HUES48 (cell line): ENCODE results near the gene ARHGEF35.
"Not testable (repeated sequence)": the region's sequence is repeated elsewhere in the genome, so short reads cannot be mapped to it uniquely, and the experiment has no call there.

Experiments
- H3K27ac ChIP-seq: one replicate; pipeline ENCODE4 v1.7.0; 2013; ENCODE audit warnings: low read depth, low read length, inconsistent platforms
- H3K27me3 ChIP-seq: 2 replicates; pipeline ENCODE4 v1.6.1; 2013; ENCODE audit warnings: mild to moderate bottlenecking, low read length; ENCODE audit not compliant: control insufficient read depth, insufficient read depth
- H3K36me3 ChIP-seq: 2 replicates; pipeline ENCODE4 v1.6.1; 2013; ENCODE audit warnings: low read length; ENCODE audit not compliant: control insufficient read depth, insufficient read depth
- H3K4me1 ChIP-seq: 2 replicates; pipeline ENCODE4 v1.6.1; 2013; ENCODE audit warnings: mild to moderate bottlenecking, low read length; ENCODE audit not compliant: control insufficient read depth, insufficient read depth
- H3K4me3 ChIP-seq: 2 replicates; pipeline ENCODE4 v1.5.1; 2013; ENCODE audit warnings: mild to moderate bottlenecking, low read depth, low read length
- H3K9ac ChIP-seq: 2 replicates; pipeline ENCODE4 v1.6.1; 2013; ENCODE audit warnings: mild to moderate bottlenecking, low read depth, low read length, moderate library complexity
- H3K9me3 ChIP-seq: 2 replicates; pipeline ENCODE4 v1.6.1; 2013; ENCODE audit warnings: low read length; ENCODE audit not compliant: control insufficient read depth, insufficient read depth

ARHGEF35 gene

DNA sequence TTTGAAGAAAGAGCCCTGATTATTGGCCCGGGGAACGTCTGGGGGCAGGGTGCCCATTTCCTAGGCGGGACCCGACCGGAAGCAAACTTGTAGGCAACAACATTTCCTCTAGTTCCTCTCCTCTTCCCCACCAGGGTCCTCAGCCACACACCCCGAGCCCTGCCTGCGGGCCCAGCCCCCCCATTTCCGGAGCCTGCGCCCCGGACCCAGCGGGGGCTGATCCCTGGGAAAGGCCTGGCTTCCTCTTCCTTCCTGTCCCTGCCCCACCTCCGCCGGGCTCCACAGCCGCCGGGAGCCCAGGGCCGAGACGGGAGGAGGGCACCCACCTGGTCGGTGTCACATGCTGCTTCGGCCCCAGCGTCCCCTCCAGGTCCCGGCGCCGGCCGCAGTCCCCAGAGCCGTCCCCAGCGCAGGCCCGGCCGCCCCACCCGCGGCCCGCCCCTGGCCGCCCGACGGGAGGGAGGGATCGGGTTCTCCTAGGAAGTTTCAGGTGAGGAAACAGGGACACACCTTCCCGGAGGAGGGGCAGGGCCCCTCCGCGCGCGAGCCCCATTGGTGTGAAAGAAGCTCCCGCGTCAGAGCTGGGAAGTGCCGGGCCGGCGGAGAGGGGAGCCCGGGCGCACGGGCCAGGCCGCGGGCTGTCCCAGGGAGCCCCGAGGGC lies at the start of gene ARHGEF35:
TSS of gene ARHGEF35 (minus strand) at position 622 of the 661 bp plus-strand sequence. CDS start 7,450 bp downstream, outside the sequence.
- not testable (repeated sequence) for H3K27ac ChIP-seq, H3K27me3 ChIP-seq, H3K4me3 ChIP-seq, H3K36me3 ChIP-seq, H3K9me3 ChIP-seq, H3K4me1 ChIP-seq, H3K9ac ChIP-seq

DNA sequence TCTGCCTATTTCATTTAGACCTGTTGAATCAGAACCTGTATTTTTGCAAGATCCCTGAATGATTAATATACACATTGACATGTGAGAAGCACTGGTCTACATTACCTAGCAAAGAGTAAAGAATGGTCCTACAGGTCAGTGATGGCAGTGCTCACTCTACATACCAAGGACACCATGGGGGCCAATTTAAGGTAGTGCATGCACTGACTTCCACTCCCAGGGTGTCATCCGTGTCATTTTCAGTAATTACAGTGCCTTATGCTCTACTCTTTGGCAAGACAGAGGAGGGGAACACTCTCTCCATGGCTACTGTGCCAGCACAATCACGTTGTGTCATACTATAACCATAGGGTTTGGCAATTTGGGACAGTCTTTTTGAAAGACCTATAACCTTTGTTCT lies 49.7 kb upstream of the ARHGEF35 start:
- not testable (repeated sequence) for H3K4me3 ChIP-seq, H3K27me3 ChIP-seq, H3K27ac ChIP-seq, H3K36me3 ChIP-seq, H3K9me3 ChIP-seq, H3K4me1 ChIP-seq, H3K9ac ChIP-seq

DNA sequence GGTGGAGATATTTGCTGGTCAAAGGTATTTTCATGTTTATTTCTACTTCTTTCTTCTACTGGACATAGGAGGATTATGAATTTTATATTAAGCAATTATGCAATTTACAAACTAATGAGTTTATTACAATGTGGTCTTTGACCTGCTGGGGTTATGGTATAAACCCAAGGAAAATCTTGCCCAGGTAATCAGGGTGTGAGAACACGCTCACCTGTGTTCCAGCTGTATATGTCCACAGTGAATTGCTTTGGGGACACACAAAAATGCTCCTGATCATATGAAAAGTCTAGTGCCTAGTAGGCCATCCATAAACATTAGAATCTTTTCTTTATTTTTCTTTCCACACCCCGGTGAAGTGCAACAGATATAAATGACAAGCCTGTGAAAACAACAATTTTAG lies 43.7 kb upstream of the ARHGEF35 start, which contains the start of gene OR2A42:
TSS of gene OR2A42 (minus strand) at position 241 of the 400 bp plus-strand sequence. CDS start 6,762 bp downstream, outside the sequence.
- not testable (repeated sequence) for H3K4me3 ChIP-seq, H3K27ac ChIP-seq, H3K36me3 ChIP-seq, H3K9me3 ChIP-seq, H3K9ac ChIP-seq, H3K4me1 ChIP-seq, H3K27me3 ChIP-seq

DNA sequence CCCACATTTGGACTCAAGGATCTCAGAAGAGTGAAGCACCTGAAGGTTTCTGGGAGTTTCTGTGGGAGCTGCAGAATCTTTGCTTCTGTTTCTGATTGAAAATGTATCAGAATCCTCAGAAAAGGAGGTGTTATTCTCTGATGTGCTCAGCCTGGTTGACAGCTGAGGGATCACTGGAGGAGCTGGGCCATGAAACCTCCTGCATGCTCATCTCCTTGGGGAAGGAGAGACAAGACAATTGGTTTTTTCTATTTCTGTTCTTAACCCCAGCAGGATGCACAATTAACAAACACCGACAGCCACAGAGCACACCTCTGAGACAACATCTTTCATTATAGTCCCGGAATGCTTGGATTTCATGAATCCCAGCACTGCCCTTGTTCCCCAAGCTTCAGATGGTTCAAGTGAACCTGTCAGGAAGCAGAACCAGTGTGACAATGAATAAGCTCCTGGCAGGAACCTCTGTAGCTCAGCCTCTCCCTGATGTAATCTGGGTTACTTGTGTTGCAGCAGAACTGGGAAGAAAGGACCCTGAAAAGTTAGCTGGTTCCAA lies 43.0 kb upstream of the ARHGEF35 start:
- H3K4me1 ChIP-seq, H3K27me3 ChIP-seq, H3K9me3 ChIP-seq, H3K36me3 ChIP-seq, H3K9ac ChIP-seq, H3K27ac ChIP-seq, H3K4me3 ChIP-seq: not testable (repeated sequence)

DNA sequence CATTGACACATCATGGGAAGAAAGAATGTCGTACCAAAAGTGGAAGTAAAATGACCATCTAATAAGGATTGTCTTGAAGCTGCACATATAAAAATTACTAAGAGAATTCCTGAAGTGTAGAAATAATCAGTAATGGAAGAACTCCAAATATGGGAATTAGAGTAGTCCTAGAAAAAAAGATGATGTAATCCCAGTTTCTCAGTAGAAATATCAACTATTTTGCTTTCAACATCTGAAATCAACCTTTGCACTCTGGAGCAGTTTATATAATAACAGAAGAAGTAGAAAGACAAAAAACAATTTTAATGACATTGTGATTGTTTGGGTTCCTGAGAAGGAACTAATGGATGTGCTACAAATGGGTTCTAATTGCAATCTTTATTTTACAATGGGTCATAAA lies 37.4 kb upstream of the ARHGEF35 start:
- H3K4me1 ChIP-seq, H3K27ac ChIP-seq, H3K9ac ChIP-seq, H3K4me3 ChIP-seq, H3K27me3 ChIP-seq, H3K9me3 ChIP-seq, H3K36me3 ChIP-seq: not testable (repeated sequence)

DNA sequence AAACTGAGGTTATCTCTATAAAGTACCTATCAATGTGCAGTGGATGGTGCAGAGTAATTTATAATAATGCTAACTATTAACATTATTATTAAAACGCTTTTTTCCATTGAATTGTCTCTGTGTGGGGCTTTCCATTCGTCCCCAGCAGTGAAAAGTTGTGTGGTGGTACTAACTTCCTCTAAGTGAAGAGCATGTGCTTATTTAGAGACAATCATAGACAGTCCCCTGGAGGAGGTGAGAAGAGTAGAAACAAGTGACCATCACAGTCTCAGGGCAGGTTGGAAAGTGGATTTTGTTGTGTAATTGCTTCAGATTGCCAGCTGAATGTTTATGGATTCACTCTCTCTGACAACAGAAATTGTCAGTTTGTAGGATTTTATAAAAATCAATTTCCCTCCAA lies 35.4 kb upstream of the ARHGEF35 start:
- not testable (repeated sequence) for H3K36me3 ChIP-seq, H3K9ac ChIP-seq, H3K4me1 ChIP-seq, H3K9me3 ChIP-seq, H3K27ac ChIP-seq, H3K27me3 ChIP-seq, H3K4me3 ChIP-seq

DNA sequence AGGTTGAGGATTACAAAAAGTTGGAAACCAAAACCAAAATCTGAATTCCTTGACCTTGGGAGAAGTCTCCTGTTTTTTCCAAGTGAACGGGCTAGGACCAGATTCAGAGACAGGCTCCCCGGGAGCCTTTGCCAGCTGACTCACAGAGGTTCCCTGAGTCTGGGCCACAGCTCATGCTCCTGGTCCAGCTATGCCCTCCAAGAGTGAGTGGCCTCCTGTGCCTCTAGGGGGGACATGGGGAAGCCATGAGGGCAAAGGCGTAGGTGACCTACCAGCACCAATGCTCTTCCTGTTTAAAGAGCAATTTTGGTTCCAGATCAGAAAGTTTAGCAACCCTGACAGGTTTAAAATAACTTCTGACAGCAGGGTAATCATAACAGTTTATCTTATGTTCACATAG lies 33.2 kb upstream of the ARHGEF35 start:
- not testable (repeated sequence) for H3K9me3 ChIP-seq, H3K9ac ChIP-seq, H3K4me3 ChIP-seq, H3K36me3 ChIP-seq, H3K4me1 ChIP-seq, H3K27me3 ChIP-seq, H3K27ac ChIP-seq

DNA sequence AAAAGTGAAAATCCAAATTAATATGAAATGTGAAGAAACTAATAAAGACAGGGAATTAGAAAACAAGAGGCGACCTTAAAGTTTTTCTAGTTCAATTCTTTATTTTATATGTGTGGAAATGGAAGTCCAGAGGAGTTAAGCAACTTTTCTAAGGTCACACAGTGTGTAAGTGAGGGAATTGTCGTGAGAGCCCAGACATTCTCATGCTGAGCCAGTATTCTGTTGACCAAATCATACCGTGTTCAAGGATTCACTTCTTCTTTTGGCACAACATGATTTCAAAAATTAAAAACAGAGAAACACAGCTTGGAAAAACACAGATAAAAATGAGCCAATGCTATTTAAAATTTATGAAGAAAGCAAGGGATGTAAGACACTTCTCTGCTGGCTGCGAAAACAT lies 31.2 kb upstream of the ARHGEF35 start:
- H3K4me3 ChIP-seq, H3K36me3 ChIP-seq, H3K9me3 ChIP-seq, H3K4me1 ChIP-seq, H3K27ac ChIP-seq, H3K27me3 ChIP-seq, H3K9ac ChIP-seq: not testable (repeated sequence)

DNA sequence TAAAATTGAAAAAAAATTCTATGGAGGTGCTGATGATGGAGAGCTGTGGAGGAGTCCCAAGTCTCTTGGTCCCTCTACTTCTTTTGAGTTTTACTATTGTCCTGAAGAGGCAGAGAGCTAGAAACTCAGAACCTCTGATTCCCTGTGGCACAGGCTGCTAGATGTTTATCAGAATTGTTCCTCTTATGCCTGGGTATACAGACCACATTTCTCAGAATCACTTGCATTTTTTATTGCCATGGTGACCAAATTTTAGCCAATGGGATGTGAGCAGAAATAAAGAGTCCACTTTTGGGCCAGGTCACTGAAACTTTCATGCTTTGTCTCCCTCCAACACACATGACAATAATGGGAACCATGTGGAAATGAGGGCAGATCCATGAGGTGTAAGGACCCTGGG lies 28.0 kb upstream of the ARHGEF35 start:
- not testable (repeated sequence) for H3K9me3 ChIP-seq, H3K4me1 ChIP-seq, H3K27me3 ChIP-seq, H3K36me3 ChIP-seq, H3K9ac ChIP-seq, H3K4me3 ChIP-seq, H3K27ac ChIP-seq

DNA sequence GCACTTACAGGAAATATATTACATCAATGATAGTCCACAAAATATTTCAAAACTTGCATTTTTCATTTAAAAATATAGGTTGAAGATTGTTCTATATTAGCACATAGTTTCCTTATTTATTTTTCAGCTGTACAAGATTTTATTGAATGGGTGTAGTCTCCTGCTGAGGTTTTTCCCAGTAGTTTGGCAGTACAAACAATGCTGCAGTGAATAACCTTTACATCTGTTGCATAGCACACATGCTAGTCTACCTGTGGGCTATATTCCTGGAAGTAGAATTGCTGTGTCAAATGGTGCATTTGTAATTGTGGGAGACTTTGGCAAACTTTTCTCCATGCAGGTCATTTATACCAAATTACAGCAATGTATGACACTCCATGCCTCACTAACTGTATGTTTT lies 24.9 kb upstream of the ARHGEF35 start:
- not testable (repeated sequence) for H3K4me1 ChIP-seq, H3K9ac ChIP-seq, H3K36me3 ChIP-seq, H3K27me3 ChIP-seq, H3K9me3 ChIP-seq, H3K4me3 ChIP-seq, H3K27ac ChIP-seq

DNA sequence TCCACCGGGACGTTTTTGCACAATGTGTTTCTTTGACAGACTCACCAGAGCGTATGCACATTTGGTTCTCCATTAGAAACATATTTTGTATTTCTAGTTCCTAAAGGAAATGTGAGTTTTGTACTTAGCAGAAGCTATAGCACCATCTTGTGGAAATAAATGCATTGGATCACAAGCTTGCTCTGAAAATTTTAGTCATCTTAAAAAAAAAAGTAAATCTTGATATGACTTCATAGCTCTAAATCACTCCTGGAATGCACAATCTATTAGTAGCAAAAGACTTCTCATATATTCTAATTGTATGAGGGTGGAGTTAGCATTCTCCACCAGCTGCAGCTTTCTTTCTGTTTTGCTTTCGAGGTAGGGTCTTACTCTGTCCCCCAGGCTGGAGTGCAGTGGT lies 23.5 kb upstream of the ARHGEF35 start:
- H3K4me1 ChIP-seq, H3K36me3 ChIP-seq, H3K4me3 ChIP-seq, H3K27me3 ChIP-seq, H3K9me3 ChIP-seq, H3K9ac ChIP-seq, H3K27ac ChIP-seq: not testable (repeated sequence)

DNA sequence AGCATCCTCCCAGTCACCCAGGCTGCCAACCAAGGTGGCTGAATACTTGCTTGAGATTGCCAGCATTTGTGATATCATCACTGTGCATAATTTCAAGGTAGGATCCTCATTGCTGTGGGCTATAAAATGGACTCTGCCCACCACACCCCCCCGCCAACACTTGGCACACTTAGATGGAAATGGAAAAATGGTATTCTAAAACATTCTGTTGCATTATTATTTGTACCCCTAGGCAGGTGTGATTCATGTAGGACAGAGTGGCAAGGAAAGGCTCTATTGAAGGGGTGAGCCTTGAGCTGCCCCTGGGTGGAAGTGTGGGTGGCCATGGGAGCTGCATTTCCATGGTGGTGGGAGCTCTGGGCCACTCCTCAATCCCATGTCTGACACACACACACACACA lies 22.9 kb upstream of the ARHGEF35 start:
- H3K9me3 ChIP-seq, H3K4me3 ChIP-seq, H3K4me1 ChIP-seq, H3K36me3 ChIP-seq, H3K27me3 ChIP-seq, H3K27ac ChIP-seq, H3K9ac ChIP-seq: not testable (repeated sequence)
